CD4-positive, alpha-beta T cell (primary cell): ENCODE results near the gene STRADB. TPM values are rescaled to one million over a fixed set of nuclear protein-coding genes. Genes with fewer than 3 reads are reported as not detected.
"Not testable (repeated sequence)": the region's sequence is repeated elsewhere in the genome, so short reads cannot be mapped to it uniquely, and the experiment has no call there.

Source experiments
- ATAC-seq: fragments of 200-7000 bp; cut with Tn5 transposase; one replicate; pipeline ENCODE4 v1.10.0; 2022; ENCODE audit warnings: mild to moderate bottlenecking; ENCODE audit not compliant: poor library complexity
- CTCF ChIA-PET: fragments of 350-600 bp; sonication (Branson Sonifier 250); formaldehyde crosslinking; loops from one replicate; lab custom pipeline; 2021; ENCODE audit warnings: antibody characterized with exemption, inconsistent platforms; lab: Charles Lee
- POLR2A ChIA-PET: fragments of 350-600 bp; sonication (Branson Sonifier 250); formaldehyde crosslinking; loops from one replicate; lab custom pipeline; 2021; ENCODE audit warnings: antibody characterized with exemption, inconsistent platforms; lab: Charles Lee
- DNase-seq, 14 experiments: peaks; one replicate each; pipeline ENCODE4 v3.0.0-alpha.2; 2013 to 2020; ENCODE audit warnings: mixed read lengths in 2 of 14
- H3K27ac ChIP-seq, 2 donors: one replicate each; pipeline versions ENCODE4 v1.5.1 to v1.7.0; 2013; ENCODE audit warnings: low read length in 2 of 2, low read depth in 1 of 2, mild to moderate bottlenecking in 1 of 2
- H3K27me3 ChIP-seq, 2 experiments: 1 replicate in 1 of 2; 2 replicates in 1 of 2; pipeline versions ENCODE4 v1.6.1 to v1.7.0; 2013; ENCODE audit warnings: low read length in 2 of 2, control low read depth in 1 of 2, mild to moderate bottlenecking in 1 of 2, moderate library complexity in 1 of 2; ENCODE audit not compliant: insufficient read depth in 2 of 2, control insufficient read depth in 1 of 2
- H3K36me3 ChIP-seq: one replicate; pipeline ENCODE4 v1.6.1; 2013; ENCODE audit warnings: low read length, control low read depth; ENCODE audit not compliant: insufficient read depth
- H3K4me1 ChIP-seq: one replicate; pipeline ENCODE4 v1.6.1; 2013; ENCODE audit warnings: low read length, control low read depth; ENCODE audit not compliant: insufficient read depth
- H3K4me3 ChIP-seq: one replicate; pipeline ENCODE4 v1.5.1; 2013; ENCODE audit warnings: mild to moderate bottlenecking, low read length, moderate library complexity
- H3K9me3 ChIP-seq, 2 experiments: 1 replicate in 1 of 2; 2 replicates in 1 of 2; pipeline versions ENCODE4 v1.6.1 to v1.7.0; 2013; ENCODE audit warnings: low read length in 2 of 2, mild to moderate bottlenecking in 2 of 2, control low read depth in 1 of 2, moderate library complexity in 1 of 2; ENCODE audit not compliant: control insufficient read depth in 1 of 2, insufficient read depth in 1 of 2
- H3K27ac Mint-ChIP-seq: one replicate; pipeline ENCODE4 v1.8.0; 2020; ENCODE audit warnings: mixed read lengths
- H3K27me3 Mint-ChIP-seq: one replicate; pipeline ENCODE4 v1.8.0; 2021; ENCODE audit warnings: mixed read lengths
- H3K36me3 Mint-ChIP-seq: one replicate; pipeline ENCODE4 v1.8.0; 2021; ENCODE audit warnings: low read depth, mixed read lengths
- H3K4me1 Mint-ChIP-seq: one replicate; pipeline ENCODE4 v1.8.0; 2021; ENCODE audit warnings: low read depth, mixed read lengths
- H3K4me3 Mint-ChIP-seq: one replicate; pipeline ENCODE4 v1.8.0; 2020; ENCODE audit warnings: mild to moderate bottlenecking, mixed read lengths
- H3K9me3 Mint-ChIP-seq: one replicate; pipeline ENCODE4 v1.8.0; 2020; ENCODE audit warnings: mixed read lengths
- intact Hi-C, 2 experiments: fragments of 100-400 bp; cut with DNase I in 1 of 2; cut with micrococcal nuclease in 1 of 2; formaldehyde crosslinking; loops; one replicate each; pipeline versions ENCODE4 v1.15.1 to v1.9.0; 2023 to 2025; cut with DNase I, micrococcal nuclease
- total RNA-seq, 174 experiments: library from RNA in 2 of 174; stranded (reverse) in 2 of 174; gene quantifications; one replicate each; pipeline ENCODE4 v1.2.3 and lab custom pipeline; 2021 to 2026
- TF ChIP-seq, protein P1 (sequence below): fragments of 200-600 bp; IDR thresholded peaks from one replicate; pipeline ENCODE4 v1.8.0; 2022; ENCODE audit warnings: antibody characterized with exemption, mild to moderate bottlenecking

Gene STRADB
- total RNA-seq, 2 experiments from 2014 or later = 4.2 to 5.6 TPM

DNA sequence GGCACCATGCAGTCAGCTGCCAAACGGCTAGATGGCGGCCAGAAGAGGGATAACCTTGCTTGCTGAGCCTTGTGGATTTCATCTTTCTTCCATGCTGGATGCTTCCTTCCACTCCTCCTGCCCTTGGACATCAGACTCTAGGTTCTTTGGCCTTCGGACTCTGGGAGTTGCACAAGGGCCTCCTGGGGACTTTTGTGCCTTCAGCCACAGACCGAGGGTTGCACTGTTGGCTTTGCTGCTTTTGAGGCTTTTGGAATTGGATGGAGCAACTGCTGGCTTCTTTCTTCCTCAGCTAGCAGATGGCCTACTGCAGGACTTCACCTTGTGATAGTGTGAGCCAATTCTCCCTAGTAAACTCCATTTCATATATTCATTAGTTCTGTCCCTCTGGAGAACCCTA is 31.0 kb downstream of the STRADB start:
- POLR2A ChIA-PET = no interaction called here
- Histone ChIP-seq H3K36me3 (peaks cover 6% of the 10 kb centered on the region), H3K4me3 (no peak overlapping the region), H3K4me1 (no peaks in the 10 kb centered on the region), H3K27me3 (no peaks in the 10 kb centered on the region), H3K9me3 (no peaks in the 10 kb centered on the region), H3K27ac (no peak overlapping the region)
- H3K27me3 Mint-ChIP-seq = no peaks in the 10 kb centered on the region
- H3K4me1 Mint-ChIP-seq = no peaks in the 10 kb centered on the region
- no peak for ATAC-seq
- CTCF ChIA-PET = no interaction called here
- intact Hi-C loops = no loop called here
- no peak for DNase-seq
- TF ChIP-seq, protein P1, sequence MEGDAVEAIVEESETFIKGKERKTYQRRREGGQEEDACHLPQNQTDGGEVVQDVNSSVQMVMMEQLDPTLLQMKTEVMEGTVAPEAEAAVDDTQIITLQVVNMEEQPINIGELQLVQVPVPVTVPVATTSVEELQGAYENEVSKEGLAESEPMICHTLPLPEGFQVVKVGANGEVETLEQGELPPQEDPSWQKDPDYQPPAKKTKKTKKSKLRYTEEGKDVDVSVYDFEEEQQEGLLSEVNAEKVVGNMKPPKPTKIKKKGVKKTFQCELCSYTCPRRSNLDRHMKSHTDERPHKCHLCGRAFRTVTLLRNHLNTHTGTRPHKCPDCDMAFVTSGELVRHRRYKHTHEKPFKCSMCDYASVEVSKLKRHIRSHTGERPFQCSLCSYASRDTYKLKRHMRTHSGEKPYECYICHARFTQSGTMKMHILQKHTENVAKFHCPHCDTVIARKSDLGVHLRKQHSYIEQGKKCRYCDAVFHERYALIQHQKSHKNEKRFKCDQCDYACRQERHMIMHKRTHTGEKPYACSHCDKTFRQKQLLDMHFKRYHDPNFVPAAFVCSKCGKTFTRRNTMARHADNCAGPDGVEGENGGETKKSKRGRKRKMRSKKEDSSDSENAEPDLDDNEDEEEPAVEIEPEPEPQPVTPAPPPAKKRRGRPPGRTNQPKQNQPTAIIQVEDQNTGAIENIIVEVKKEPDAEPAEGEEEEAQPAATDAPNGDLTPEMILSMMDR = no peak
- H3K4me3 Mint-ChIP-seq = no peak overlapping the region
- H3K36me3 Mint-ChIP-seq = peaks cover 31% of the 10 kb centered on the region
- peaks cover 2% of the 10 kb centered on the region for H3K9me3 Mint-ChIP-seq
- H3K27ac Mint-ChIP-seq = no peak overlapping the region

DNA sequence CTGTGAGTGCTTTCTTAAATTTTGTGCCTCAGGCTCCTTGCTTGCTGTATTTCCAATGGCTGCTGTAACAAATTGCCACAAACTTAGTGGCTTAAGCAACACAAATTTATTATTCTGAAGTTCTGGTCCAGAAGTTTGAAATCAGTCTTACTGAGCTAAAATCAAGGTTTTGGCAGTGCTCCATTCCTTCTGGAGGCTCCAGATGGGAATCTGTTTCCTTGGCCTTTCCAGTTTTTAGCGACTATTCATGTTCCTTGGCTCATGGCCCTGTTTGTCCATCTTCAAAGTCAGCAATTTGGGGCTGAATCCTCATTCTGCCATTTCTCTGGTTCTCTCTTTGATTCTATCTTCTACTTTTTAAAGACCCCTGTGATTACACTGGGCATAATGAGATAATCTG is 31.8 kb downstream of the STRADB start:
- CTCF ChIA-PET = no interaction called here
- no peak overlapping the region for H3K4me3 Mint-ChIP-seq
- POLR2A ChIA-PET = no interaction called here

DNA sequence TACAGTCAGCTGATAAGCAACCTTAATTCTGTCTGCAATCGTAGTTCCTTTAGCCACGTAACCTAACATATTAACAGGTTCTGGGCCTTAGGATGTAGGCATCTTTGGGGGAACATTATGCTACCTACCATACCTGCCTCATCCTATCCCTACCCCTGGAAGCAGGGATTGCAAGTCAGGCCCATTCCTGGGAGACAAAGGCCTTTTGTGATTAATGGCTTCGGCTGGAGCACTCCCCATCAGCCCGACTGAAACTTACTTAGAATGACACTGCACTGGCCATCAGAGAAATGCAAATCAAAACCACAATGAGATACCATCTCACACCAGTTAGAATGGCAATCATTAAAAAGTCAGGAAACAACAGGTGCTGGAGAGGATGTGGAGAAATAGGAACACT is 32.2 kb downstream of the STRADB start:
- POLR2A ChIA-PET, H3K4me1 Mint-ChIP-seq, H3K4me1 ChIP-seq, ATAC-seq, H3K9me3 ChIP-seq, H3K27me3 ChIP-seq, H3K9me3 Mint-ChIP-seq, intact Hi-C loops, H3K27ac ChIP-seq, DNase-seq, CTCF ChIA-PET, H3K27me3 Mint-ChIP-seq, H3K27ac Mint-ChIP-seq, H3K4me3 ChIP-seq, H3K36me3 ChIP-seq, H3K4me3 Mint-ChIP-seq: not testable (repeated sequence)
- peaks cover 19% of the 10 kb centered on the region for H3K36me3 Mint-ChIP-seq

More for the DNA sequence above, 31.8 kb downstream of the STRADB start:
- H3K4me3 ChIP-seq = no peak overlapping the region
- H3K36me3 ChIP-seq = peaks cover 3% of the 10 kb centered on the region
- Mint-ChIP-seq H3K4me1 (no peaks in the 10 kb centered on the region), H3K9me3 (peaks cover 2% of the 10 kb centered on the region), H3K27ac (no peak overlapping the region), H3K36me3 (peaks cover 23% of the 10 kb centered on the region), H3K27me3 (no peaks in the 10 kb centered on the region)
- DNase-seq (no peak), ATAC-seq (no peak)
- no peaks in the 10 kb centered on the region for H3K9me3 ChIP-seq
- H3K27me3 ChIP-seq = no peaks in the 10 kb centered on the region
- intact Hi-C loops = no loop called here
- H3K27ac ChIP-seq = no peak overlapping the region
- TF ChIP-seq, protein P1 = no peak
- H3K4me1 ChIP-seq = no peaks in the 10 kb centered on the region

DNA sequence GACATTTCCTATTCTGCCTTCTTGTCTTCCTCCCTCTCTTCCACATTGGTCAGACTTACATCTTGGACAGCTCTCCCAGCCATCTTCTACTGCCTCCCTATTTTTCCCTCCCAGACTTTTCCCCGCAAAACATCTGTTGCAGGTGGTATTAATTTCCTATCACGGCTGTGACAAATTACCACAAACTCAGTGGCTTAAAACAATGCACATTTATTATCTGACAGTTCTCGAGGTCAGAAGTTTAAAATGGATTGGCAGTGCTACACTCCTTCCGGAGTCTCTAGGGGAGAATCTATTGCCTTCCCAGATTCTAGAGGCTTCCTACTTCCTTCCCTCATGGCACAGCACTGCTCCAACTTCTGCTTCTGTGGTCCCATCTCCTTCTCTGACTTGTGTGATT is 33.3 kb downstream of the STRADB start:
- Histone ChIP-seq H3K27ac (no peak overlapping the region), H3K36me3 (no peaks in the 10 kb centered on the region), H3K9me3 (no peaks in the 10 kb centered on the region), H3K4me3 (no peak overlapping the region), H3K27me3 (no peaks in the 10 kb centered on the region), H3K4me1 (no peaks in the 10 kb centered on the region)
- Mint-ChIP-seq H3K27ac (no peak overlapping the region), H3K36me3 (peaks cover 16% of the 10 kb centered on the region), H3K27me3 (no peaks in the 10 kb centered on the region), H3K4me1 (no peaks in the 10 kb centered on the region), H3K4me3 (no peak overlapping the region), H3K9me3 (peaks cover 2% of the 10 kb centered on the region)
- TF ChIP-seq, protein P1 = no peak
- ATAC-seq = no peak
- CTCF ChIA-PET = no interaction called here
- POLR2A ChIA-PET = no interaction called here
- intact Hi-C loops = no loop called here
- DNase-seq = no peak
